GM15510 (cell line): Measurements from ENCODE around the gene CDK13.

Experiments used
- POLR2A ChIP-seq: IDR thresholded peaks from 3 replicates; pipeline ENCODE4 v1.6.1; 2011; ENCODE audit warnings: borderline replicate concordance; ENCODE audit not compliant: insufficient read length; ENCODE audit errors: extremely low read depth

The CDK13 gene

GRCh38 chr7:39979406-39980073 lies 29.5 kb downstream of the CDK13 start:
- no peak for TF ChIP-seq POLR2A

GRCh38 chr7:39985398-39985918 lies 35.4 kb downstream of the CDK13 start:
- no peak for TF ChIP-seq POLR2A

- no peak for TF ChIP-seq POLR2A
Measured at GRCh38 chr7:39987641-39988347, 37.7 kb downstream of the CDK13 start.

- no peak for TF ChIP-seq POLR2A
Measured at GRCh38 chr7:40000734-40001315, 50.8 kb downstream of the CDK13 start.

GRCh38 chr7:40001649-40002048 lies 51.6 kb downstream of the CDK13 start:
- no peak for TF ChIP-seq POLR2A

GRCh38 chr7:40003597-40003996 lies 53.5 kb downstream of the CDK13 start:
- no peak for TF ChIP-seq POLR2A

- TF ChIP-seq POLR2A: no peak
Measured at GRCh38 chr7:40008223-40008815, 58.3 kb downstream of the CDK13 start.

- TF ChIP-seq POLR2A: no peak
Measured at GRCh38 chr7:40009301-40009700, 59.2 kb downstream of the CDK13 start.

GRCh38 chr7:40014376-40014775 lies 64.3 kb downstream of the CDK13 start:
- TF ChIP-seq POLR2A: no peak

GRCh38 chr7:40015790-40016296 lies 65.8 kb downstream of the CDK13 start:
- TF ChIP-seq POLR2A: no peak

- no peak for TF ChIP-seq POLR2A
Measured at GRCh38 chr7:40019558-40019957, 69.5 kb downstream of the CDK13 start.

GRCh38 chr7:40024048-40024447 lies 74.0 kb downstream of the CDK13 start:
- TF ChIP-seq POLR2A: no peak

- TF ChIP-seq POLR2A: no peak
Measured at GRCh38 chr7:40024841-40025240, 74.8 kb downstream of the CDK13 start.

- TF ChIP-seq POLR2A: no peak
Measured at GRCh38 chr7:40027545-40027944, 77.5 kb downstream of the CDK13 start.

- no peak for TF ChIP-seq POLR2A
Measured at GRCh38 chr7:40033826-40034225, 83.8 kb downstream of the CDK13 start.
